C1 segment of cervical spinal cord (tissue), 14 donors: Measurements from ENCODE around the gene SIM1.

Experiments used
- DNase-seq, 14 donors: peaks; one replicate each; lab custom pipeline; 2025; lab: John Stamatoyannopoulos, UW

The SIM1 gene

GRCh38 chr6:100470422-100471120, 5.8 kb upstream of the SIM1 start:
- DNase-seq, result no peak

- no peak for DNase-seq
Observed at GRCh38 chr6:100469101-100469859, 4.6 kb upstream of the SIM1 start.

GRCh38 chr6:100468016-100468622, 3.4 kb upstream of the SIM1 start:
- DNase-seq, result no peak

- no peak for DNase-seq
Observed at GRCh38 chr6:100467129-100468015, 2.7 kb upstream of the SIM1 start.

- DNase-seq, result no peak
Observed at GRCh38 chr6:100466410-100467128, 1.8 kb upstream of the SIM1 start.

- no peak for DNase-seq
Observed at GRCh38 chr6:100465701-100466409, 1.1 kb upstream of the SIM1 start.

- no peak for DNase-seq
Observed at GRCh38 chr6:100464162-100464851, 414 bp downstream of the SIM1 start.

- DNase-seq, result no peak
Observed at GRCh38 chr6:100463630-100464161, 1.0 kb downstream of the SIM1 start.

GRCh38 chr6:100462706-100463629, 1.8 kb downstream of the SIM1 start:
- DNase-seq, result no peak

GRCh38 chr6:100461917-100462705, 2.6 kb downstream of the SIM1 start:
- no peak for DNase-seq

GRCh38 chr6:100461278-100461916, 3.3 kb downstream of the SIM1 start:
- no peak for DNase-seq

- DNase-seq, result no peak
Observed at GRCh38 chr6:100460650-100461204, 4.0 kb downstream of the SIM1 start.

- DNase-seq, result no peak
Observed at GRCh38 chr6:100459592-100460184, 5.0 kb downstream of the SIM1 start.

GRCh38 chr6:100458841-100459591, 5.7 kb downstream of the SIM1 start:
- no peak for DNase-seq

GRCh38 chr6:100457311-100457990, 7.3 kb downstream of the SIM1 start:
- no peak for DNase-seq
